GM19452 (cell line): ENCODE results near the gene COMT.

ENCODE experiments used
- ATAC-seq: cut with Tn5 transposase; IDR thresholded peaks from one replicate; pipeline ENCODE4 v1.9.1; 2021; ENCODE audit not compliant: unreplicated experiment

Gene COMT

GRCh38 chr22:19981171-19981960 lies 39.8 kb downstream of the COMT start:
- ATAC-seq: no peak

GRCh38 chr22:19981961-19982920 lies 40.7 kb downstream of the COMT start:
- ATAC-seq: no peak

- ATAC-seq: no peak
Measured at GRCh38 chr22:19982991-19983578, 41.5 kb downstream of the COMT start.

- ATAC-seq: no peak
Measured at GRCh38 chr22:19983741-19984140, 42.2 kb downstream of the COMT start.

- ATAC-seq: no peak
Measured at GRCh38 chr22:19984201-19984753, 42.7 kb downstream of the COMT start.

GRCh38 chr22:19984851-19985811 lies 43.6 kb downstream of the COMT start:
- no peak for ATAC-seq

- ATAC-seq: no peak
Measured at GRCh38 chr22:19986011-19986409, 44.4 kb downstream of the COMT start.

GRCh38 chr22:19986410-19987341 lies 45.1 kb downstream of the COMT start:
- peak; percentile 58 for ATAC-seq

- no peak for ATAC-seq
Measured at GRCh38 chr22:19987394-19988306, 46.1 kb downstream of the COMT start.

GRCh38 chr22:19988331-19988808 lies 46.8 kb downstream of the COMT start:
- no peak for ATAC-seq

GRCh38 chr22:19988965-19989724 lies 47.6 kb downstream of the COMT start:
- ATAC-seq: no peak

- ATAC-seq: no peak
Measured at GRCh38 chr22:19989725-19990067, 48.1 kb downstream of the COMT start.

- ATAC-seq: no peak
Measured at GRCh38 chr22:19990188-19990587, 48.6 kb downstream of the COMT start.

- ATAC-seq: no peak
Measured at GRCh38 chr22:19990609-19991394, 49.2 kb downstream of the COMT start.

- no peak for ATAC-seq
Measured at GRCh38 chr22:19991395-19991644, 49.7 kb downstream of the COMT start.

- ATAC-seq: no peak
Measured at GRCh38 chr22:19991645-19992451, 50.3 kb downstream of the COMT start.
